Endothelial cell of umbilical vein (primary cell): ENCODE data around the gene CALML6. TPM values are rescaled to one million over a fixed set of nuclear protein-coding genes. Genes with fewer than 3 reads are reported as not detected.

ENCODE experiments used
- BruUV-seq: library from RNA; stranded (reverse); fragments of 400-500 nt; replicated peaks from 2 replicates; lab custom pipeline; 2021; lab: Mats Ljungman, UMichigan
- CTCF ChIA-PET: fragments of 300-600, 350-600 bp; sonication (Branson Sonifier 250); formaldehyde crosslinking; loops from one replicate; lab custom pipeline; 2021; ENCODE audit warnings: antibody characterized with exemption, inconsistent platforms; lab: Charles Lee
- POLR2A ChIA-PET: fragments of 300-600, 350-600 bp; sonication (Branson Sonifier 250); formaldehyde crosslinking; loops from one replicate; lab custom pipeline; 2021; ENCODE audit warnings: antibody characterized with exemption, inconsistent platforms; lab: Charles Lee
- DNase-seq: peaks from one replicate; pipeline ENCODE4 v3.0.0-alpha.2; 2011; ENCODE audit warnings: low read depth, low spot score
- FAIRE-seq: peaks from 2 replicates; lab custom pipeline; 2011; peaks lifted over from hg19 to GRCh38; lab: Jason Lieb, UNC
- H2AFZ ChIP-seq: 2 replicates; pipeline ENCODE4 v1.6.0; 2012; ENCODE audit warnings: low read depth, low read length, control low read depth, inconsistent platforms
- H3K27ac ChIP-seq: 2 replicates; pipeline ENCODE4 v1.5.1; 2011; ENCODE audit warnings: low read depth, mild to moderate bottlenecking, control low read depth, low read length, moderate library complexity; ENCODE audit not compliant: insufficient read depth
- H3K27me3 ChIP-seq, 2 experiments: 2 replicates each; pipeline versions ENCODE4 v1.6.0 to v1.6.1; 2011; ENCODE audit warnings: low read length in 2 of 2, mixed read lengths in 1 of 2; ENCODE audit not compliant: control insufficient read depth in 2 of 2, insufficient read depth in 2 of 2
- H3K36me3 ChIP-seq, 2 experiments: 2 replicates in 1 of 2; 3 replicates in 1 of 2; pipeline ENCODE4 v1.5.1; 2011; ENCODE audit warnings: low read length in 2 of 2, mild to moderate bottlenecking in 1 of 2, moderate library complexity in 1 of 2; ENCODE audit not compliant: control insufficient read depth in 2 of 2, insufficient read depth in 2 of 2; ENCODE audit errors: extremely low read depth in 1 of 2
- H3K4me1 ChIP-seq: 3 replicates; pipeline ENCODE4 v1.5.1; 2011; ENCODE audit warnings: mild to moderate bottlenecking, low read length; ENCODE audit not compliant: control insufficient read depth, insufficient read depth; ENCODE audit errors: extremely low read depth
- H3K4me2 ChIP-seq: 2 replicates; pipeline ENCODE4 v1.6.1; 2011; ENCODE audit warnings: low read length, control low read depth, mixed read lengths; ENCODE audit not compliant: insufficient read depth
- H3K4me3 ChIP-seq, 3 experiments: fragments of 200-600 bp in 1 of 3; sonication (generic), shearing (Covaris generic) in 1 of 3; replicated peaks in 1 of 3; 2 replicates each; pipeline ENCODE4 v1.5.1; 2011 to 2016; ENCODE audit warnings: control low read depth in 3 of 3, low read length in 3 of 3, mild to moderate bottlenecking in 2 of 3, inconsistent platforms in 1 of 3, low read depth in 1 of 3, moderate library complexity in 1 of 3; ENCODE audit not compliant: insufficient read depth in 1 of 3
- H3K79me2 ChIP-seq: 2 replicates; pipeline ENCODE4 v1.6.0; 2012; ENCODE audit warnings: low read length, inconsistent platforms; ENCODE audit not compliant: control insufficient read depth, insufficient read depth
- H3K9ac ChIP-seq: replicated peaks from 2 replicates; pipeline ENCODE3; 2011; ENCODE audit warnings: low read length, control low read depth; ENCODE audit not compliant: insufficient read depth; ENCODE audit errors: extremely low read depth
- H3K9me1 ChIP-seq: replicated peaks from 3 replicates; pipeline ENCODE4 v1.6.0; 2011; ENCODE audit warnings: mild to moderate bottlenecking, low read length; ENCODE audit not compliant: control insufficient read depth, insufficient read depth; ENCODE audit errors: extremely low read depth
- H3K9me3 ChIP-seq: replicated peaks from 2 replicates; pipeline ENCODE4 v1.5.1; 2012; ENCODE audit warnings: low read length, inconsistent platforms; ENCODE audit not compliant: control insufficient read depth, insufficient read depth
- H4K20me1 ChIP-seq: replicated peaks from 2 replicates; pipeline ENCODE3; 2011; ENCODE audit warnings: mild to moderate bottlenecking, low read length; ENCODE audit not compliant: control insufficient read depth, insufficient read depth; ENCODE audit errors: extremely low read depth
- CTCF ChIP-seq, 2 donors: IDR thresholded peaks; 1 replicate in 1 of 2; 2 replicates in 1 of 2; pipeline ENCODE4 v1.5.1; 2011; ENCODE audit warnings: low read length in 2 of 2, mild to moderate bottlenecking in 2 of 2, moderate library complexity in 2 of 2, control low read depth in 1 of 2, inconsistent platforms in 1 of 2, low read depth in 1 of 2; ENCODE audit not compliant: insufficient read depth in 1 of 2; ENCODE audit errors: extremely low read depth in 1 of 2
- EZH2 ChIP-seq: IDR thresholded peaks from 2 replicates; pipeline ENCODE4 v1.6.1; 2012; ENCODE audit warnings: borderline replicate concordance, low read depth, mild to moderate bottlenecking, moderate library complexity, low read length, inconsistent platforms; ENCODE audit not compliant: severe bottlenecking
- FOS ChIP-seq: IDR thresholded peaks from 2 replicates; pipeline ENCODE4 v1.6.1; 2011; ENCODE audit warnings: mild to moderate bottlenecking, low read length, moderate library complexity, borderline replicate concordance; ENCODE audit not compliant: insufficient read depth
- GATA2 ChIP-seq: IDR thresholded peaks from 2 replicates; pipeline ENCODE4 v1.7.0; 2011; ENCODE audit warnings: low read depth, mild to moderate bottlenecking, moderate library complexity, mixed read lengths, low read length; ENCODE audit not compliant: insufficient read length, insufficient read depth
- JUN ChIP-seq: IDR thresholded peaks from 2 replicates; pipeline ENCODE4 v1.6.1; 2011; ENCODE audit warnings: borderline replicate concordance, low read depth; ENCODE audit not compliant: insufficient read length, insufficient read depth
- MAX ChIP-seq: IDR thresholded peaks from 2 replicates; pipeline ENCODE4 v1.6.1; 2011; ENCODE audit not compliant: insufficient read depth, insufficient read length
- MYC ChIP-seq: IDR thresholded peaks from one replicate; pipeline ENCODE4 v1.6.1; 2011; ENCODE audit warnings: mild to moderate bottlenecking, low read depth, low read length
- POLR2A ChIP-seq: IDR thresholded peaks from 2 replicates; pipeline ENCODE4 v1.6.1; 2012; ENCODE audit warnings: low read depth, mild to moderate bottlenecking, control low read depth, low read length
- POLR2AphosphoS5 ChIP-seq: IDR thresholded peaks from 2 replicates; pipeline ENCODE4 v1.6.1; 2012; ENCODE audit warnings: low read depth, mild to moderate bottlenecking, control low read depth, low read length, moderate library complexity; ENCODE audit not compliant: insufficient read depth
- dilution Hi-C: fragments of 300-500 bp; cut with MboI; formaldehyde crosslinking; loops from one replicate; pipeline ENCODE4 v1.15.0; 2019; ENCODE audit warnings: low sequenced_read_pairs; ENCODE audit not compliant: extremely low pct_ligation_motif_present
- intact Hi-C: fragments of 100-400 bp; cut with micrococcal nuclease; formaldehyde crosslinking; loops from one replicate; pipeline ENCODE4 v1.10.0; 2022
- polyA plus RNA-seq, 4 experiments: library from polyadenylated mRNA; depleted of rRNA in 3 of 4; stranded (reverse) in 3 of 4; unstranded in 1 of 4; fragments of >200 nt; gene quantifications; 2 replicates each; pipeline versions ENCODE4 v1.2.1 to v1.2.3, GENCODE V29; 2011 to 2012; ENCODE audit warnings: missing spikeins in 1 of 4
- total RNA-seq: library from RNA; stranded (reverse); gene quantifications from 2 replicates; pipeline ENCODE4 v1.2.3, GENCODE V29; 2021

CALML6 gene
- total and polyA plus RNA-seq, 2 donors (not counting 3 experiments of a cell fraction or from before 2014, with no cell fraction given), result 0.36 to 0.44 TPM

- no TSS peak for BruUV-seq
- no peak for FAIRE-seq
These were observed 39.0 kb downstream of the CALML6 start for GRCh38 chr1:1954015-1954414.

More at GRCh38 chr1:1954015-1954414, 39.0 kb downstream of the CALML6 start:
- no peaks in the 10 kb centered on the region for H4K20me1 ChIP-seq
- H3K4me2 ChIP-seq, result no peak overlapping the region
- H3K4me1 ChIP-seq, result no peaks in the 10 kb centered on the region
- H3K9me1 ChIP-seq, result no peaks in the 10 kb centered on the region
- no peak overlapping the region for H3K9ac ChIP-seq
- ChIA-PET POLR2A (no interaction called here), CTCF (no interaction called here)
- no peaks in the 10 kb centered on the region for H3K27me3 ChIP-seq
- no peak for TF ChIP-seq JUN
- no peak for TF ChIP-seq FOS
- no peak for TF ChIP-seq CTCF (IDR thresholded peaks at IDR 0.05; ENCODE audit: extremely low read depth in 1 of 2, insufficient read depth in 1 of 2, low read depth in 1 of 2, low read length in 2 of 2)
- TF ChIP-seq GATA2, result no peak
- no peak for TF ChIP-seq MAX
- TF ChIP-seq MYC, result no peak
- no peak for TF ChIP-seq EZH2
- TF ChIP-seq POLR2A, result no peak
- no peak for TF ChIP-seq POLR2AphosphoS5
- intact Hi-C loops (no loop called here), dilution Hi-C loops (no loop called here)
- H3K4me3 ChIP-seq, result no peak overlapping the region
- no peaks in the 10 kb centered on the region for H3K9me3 ChIP-seq
- DNase-seq, result no peak
- H3K36me3 ChIP-seq, result no peaks in the 10 kb centered on the region
- H2AFZ ChIP-seq, result no peak overlapping the region
- H3K27ac ChIP-seq, result no peak overlapping the region
- H3K79me2 ChIP-seq, result no peaks in the 10 kb centered on the region
